ENCODE results near the gene SGTB.
"Not testable (repeated sequence)": the region's sequence is repeated elsewhere in the genome, so short reads cannot be mapped to it uniquely, and the experiment has no call there.

The SGTB gene

DNA sequence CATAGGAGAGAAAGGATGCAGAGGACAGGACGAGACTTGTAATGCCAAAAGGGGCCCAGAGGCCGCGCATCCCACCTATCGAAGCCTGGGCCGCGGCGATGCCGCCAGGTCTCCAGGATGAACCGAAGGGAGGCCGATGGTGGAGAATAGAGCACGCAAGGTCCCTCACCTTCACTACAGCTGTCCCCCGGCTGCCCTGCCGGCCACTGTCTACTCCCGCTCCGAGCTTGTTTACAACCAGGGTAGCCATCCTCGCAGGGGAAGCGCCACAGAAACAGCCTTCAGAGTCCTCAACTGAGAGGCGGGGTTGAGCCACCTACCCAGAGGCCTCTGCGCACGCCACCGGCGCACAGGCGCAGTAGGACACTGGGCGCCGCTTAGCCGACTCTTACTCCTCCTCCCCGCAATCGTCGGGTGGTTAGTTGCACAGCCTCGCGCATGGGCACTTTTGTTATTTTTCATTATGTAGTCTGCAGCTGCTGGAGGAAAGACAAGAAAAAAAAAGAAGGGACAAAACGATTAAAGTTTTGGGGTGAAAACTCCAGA lies 97.8 kb downstream of the SGTB start, which contains the start of gene TRIM23:
TRIM23 (minus strand) TSS at position 309 of the 546 bp plus-strand sequence; CDS start at position 250, 59 bp downstream.
- no peaks in the 10 kb centered on the region for H3K9me3 ChIP-seq (ENCODE audit: control insufficient read depth, low read length)
- peaks cover 12% of the 10 kb centered on the region for H3K4me1 ChIP-seq
- TF ChIP-seq, protein P1, sequence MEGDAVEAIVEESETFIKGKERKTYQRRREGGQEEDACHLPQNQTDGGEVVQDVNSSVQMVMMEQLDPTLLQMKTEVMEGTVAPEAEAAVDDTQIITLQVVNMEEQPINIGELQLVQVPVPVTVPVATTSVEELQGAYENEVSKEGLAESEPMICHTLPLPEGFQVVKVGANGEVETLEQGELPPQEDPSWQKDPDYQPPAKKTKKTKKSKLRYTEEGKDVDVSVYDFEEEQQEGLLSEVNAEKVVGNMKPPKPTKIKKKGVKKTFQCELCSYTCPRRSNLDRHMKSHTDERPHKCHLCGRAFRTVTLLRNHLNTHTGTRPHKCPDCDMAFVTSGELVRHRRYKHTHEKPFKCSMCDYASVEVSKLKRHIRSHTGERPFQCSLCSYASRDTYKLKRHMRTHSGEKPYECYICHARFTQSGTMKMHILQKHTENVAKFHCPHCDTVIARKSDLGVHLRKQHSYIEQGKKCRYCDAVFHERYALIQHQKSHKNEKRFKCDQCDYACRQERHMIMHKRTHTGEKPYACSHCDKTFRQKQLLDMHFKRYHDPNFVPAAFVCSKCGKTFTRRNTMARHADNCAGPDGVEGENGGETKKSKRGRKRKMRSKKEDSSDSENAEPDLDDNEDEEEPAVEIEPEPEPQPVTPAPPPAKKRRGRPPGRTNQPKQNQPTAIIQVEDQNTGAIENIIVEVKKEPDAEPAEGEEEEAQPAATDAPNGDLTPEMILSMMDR (IDR thresholded peaks at IDR 0.05), result no peak

DNA sequence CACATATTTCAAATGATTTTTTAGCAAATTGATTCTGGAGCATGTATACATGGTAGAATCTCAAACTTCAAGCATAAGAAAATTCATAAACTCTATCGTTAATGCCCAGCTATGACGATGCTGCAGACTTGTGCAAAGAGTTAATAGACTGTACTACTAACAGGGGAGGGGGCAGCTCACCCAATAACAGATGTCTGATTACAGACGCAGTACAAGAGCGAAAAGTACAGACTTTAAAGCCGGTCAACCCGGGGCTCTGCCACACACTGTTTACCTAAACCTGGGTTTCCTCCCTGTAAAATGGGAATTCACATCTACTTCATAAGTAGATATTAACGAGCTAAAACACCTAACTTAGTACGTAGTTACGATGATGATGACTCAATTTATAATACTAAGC lies 98.4 kb downstream of the SGTB start:
- H3K27ac ChIP-seq, result peak overlapping the region; percentile 94
- H3K4me1 ChIP-seq, result peaks cover 12% of the 10 kb centered on the region

More for the DNA sequence above, 97.8 kb downstream of the SGTB start, which contains the start of gene TRIM23:
- Histone ChIP-seq H3K4me3 (ENCODE audit: low read depth, low read length) (peak within 1 kb of the TSS; percentile 88), H3K36me3 (ENCODE audit: control insufficient read depth, insufficient read depth, low read length) (no peaks in the 10 kb centered on the region), H3K27me3 (ENCODE audit: control insufficient read depth, insufficient read depth, low read length) (no peaks in the 10 kb centered on the region), H2AFZ (peak within 1 kb of the TSS; percentile 96), H3K79me2 (peaks cover 36% of the 10 kb centered on the region), H3K4me2 (ENCODE audit: low read length) (peak within 1 kb of the TSS; percentile 56), H3K27ac (peak within 1 kb of the TSS; percentile 94), H3K9ac (peak within 1 kb of the TSS; percentile 78)

DNA sequence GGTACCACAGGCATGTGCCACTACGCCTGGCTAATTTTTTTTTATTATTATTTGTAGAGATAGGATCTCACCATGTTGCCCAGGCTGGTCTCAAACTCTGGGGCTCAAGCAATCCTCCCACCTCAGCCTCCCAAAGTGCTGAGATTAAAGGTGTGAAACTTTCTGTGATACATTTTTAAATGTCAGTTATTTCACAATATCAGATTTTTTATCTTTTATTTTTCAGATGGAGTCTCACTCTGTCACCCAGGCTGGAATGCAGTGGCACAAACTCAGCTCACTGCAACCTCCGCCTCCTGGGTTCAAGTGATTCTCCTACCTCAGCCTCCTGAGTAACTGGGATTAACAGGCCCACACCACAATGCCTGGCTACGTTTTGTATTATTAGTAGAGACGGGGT lies 99.9 kb downstream of the SGTB start:
- H3K79me2 ChIP-seq, result peaks cover 47% of the 10 kb centered on the region
- not testable (repeated sequence) for H3K9me3 ChIP-seq (ENCODE audit: control insufficient read depth, low read length); H3K4me2 ChIP-seq (ENCODE audit: low read length); H3K27me3 ChIP-seq (ENCODE audit: control insufficient read depth, insufficient read depth, low read length); H2AFZ ChIP-seq; H3K9ac ChIP-seq; H3K36me3 ChIP-seq (ENCODE audit: control insufficient read depth, insufficient read depth, low read length); H3K27ac ChIP-seq; H3K4me3 ChIP-seq (ENCODE audit: low read depth, low read length)
- peaks cover 12% of the 10 kb centered on the region for H3K4me1 ChIP-seq

More for the DNA sequence above, 98.4 kb downstream of the SGTB start:
- Histone ChIP-seq H3K9me3 (ENCODE audit: control insufficient read depth, low read length) (no peaks in the 10 kb centered on the region), H3K4me3 (ENCODE audit: low read depth, low read length) (peak overlapping the region; percentile 88), H3K4me2 (ENCODE audit: low read length) (peak overlapping the region; percentile 56), H2AFZ (peak overlapping the region; percentile 96), H3K36me3 (ENCODE audit: control insufficient read depth, insufficient read depth, low read length) (no peaks in the 10 kb centered on the region), H3K9ac (no peak overlapping the region), H3K79me2 (peaks cover 42% of the 10 kb centered on the region), H3K27me3 (ENCODE audit: control insufficient read depth, insufficient read depth, low read length) (no peaks in the 10 kb centered on the region)
- TF ChIP-seq, protein P1 (IDR thresholded peaks at IDR 0.05), result no peak

DNA sequence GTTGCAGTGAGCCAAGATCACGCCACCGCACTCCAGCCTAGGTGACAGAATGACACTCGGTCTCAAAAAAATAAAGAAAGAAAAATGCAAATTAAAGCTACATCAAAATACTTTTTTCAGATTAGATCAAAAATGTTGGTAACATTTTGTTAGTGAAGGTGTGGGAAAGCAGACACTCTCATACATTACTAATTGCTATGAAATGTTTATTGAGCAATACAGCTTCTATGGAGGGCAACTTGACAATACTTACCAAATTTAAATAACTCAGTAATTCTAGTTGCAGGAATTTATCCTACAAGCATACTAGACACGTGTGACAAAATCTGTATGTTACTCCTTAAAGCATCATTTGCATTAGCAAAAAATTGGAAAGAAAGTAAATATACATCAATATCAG lies 101.9 kb downstream of the SGTB start:
- Histone ChIP-seq H3K4me3 (ENCODE audit: low read depth, low read length) (no peak overlapping the region), H3K9ac (no peak overlapping the region), H3K27ac (no peak overlapping the region), H2AFZ (no peak overlapping the region), H3K79me2 (peaks cover 45% of the 10 kb centered on the region), H3K4me1 (peaks cover 9% of the 10 kb centered on the region), H3K27me3 (ENCODE audit: control insufficient read depth, insufficient read depth, low read length) (no peaks in the 10 kb centered on the region), H3K36me3 (ENCODE audit: control insufficient read depth, insufficient read depth, low read length) (no peaks in the 10 kb centered on the region), H3K9me3 (ENCODE audit: control insufficient read depth, low read length) (no peaks in the 10 kb centered on the region), H3K4me2 (ENCODE audit: low read length) (no peak overlapping the region)
- TF ChIP-seq, protein P1 (IDR thresholded peaks at IDR 0.05), result no peak

All from parathyroid adenoma (tissue), 2 donors.